ENCODE measurements around the gene GAGE12D.
"Not testable (repeated sequence)": the region's sequence is repeated elsewhere in the genome, so short reads cannot be mapped to it uniquely, and the experiment has no call there.

DNA sequence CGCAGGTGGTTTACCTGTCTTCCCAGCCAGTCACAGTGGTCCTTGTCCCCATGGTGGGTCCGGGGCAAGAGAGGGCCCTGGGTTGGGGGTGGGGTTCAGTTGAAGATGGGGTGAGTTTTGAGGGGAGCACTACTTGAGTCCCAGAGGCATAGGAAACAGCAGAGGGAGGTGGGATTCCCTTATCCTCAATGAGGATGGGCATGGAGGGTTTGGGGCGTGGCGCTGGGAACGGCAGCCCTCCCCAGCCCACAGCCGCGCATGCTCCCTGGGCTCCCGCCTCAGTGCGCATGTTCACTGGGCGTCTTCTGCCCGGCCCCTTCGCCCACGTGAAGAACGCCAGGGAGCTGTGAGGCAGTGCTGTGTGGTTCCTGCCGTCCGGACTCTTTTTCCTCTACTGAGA is 9.5 kb downstream of the GAGE12D start, which contains the start of gene GAGE12E:
- TF ChIP-seq, protein P1, sequence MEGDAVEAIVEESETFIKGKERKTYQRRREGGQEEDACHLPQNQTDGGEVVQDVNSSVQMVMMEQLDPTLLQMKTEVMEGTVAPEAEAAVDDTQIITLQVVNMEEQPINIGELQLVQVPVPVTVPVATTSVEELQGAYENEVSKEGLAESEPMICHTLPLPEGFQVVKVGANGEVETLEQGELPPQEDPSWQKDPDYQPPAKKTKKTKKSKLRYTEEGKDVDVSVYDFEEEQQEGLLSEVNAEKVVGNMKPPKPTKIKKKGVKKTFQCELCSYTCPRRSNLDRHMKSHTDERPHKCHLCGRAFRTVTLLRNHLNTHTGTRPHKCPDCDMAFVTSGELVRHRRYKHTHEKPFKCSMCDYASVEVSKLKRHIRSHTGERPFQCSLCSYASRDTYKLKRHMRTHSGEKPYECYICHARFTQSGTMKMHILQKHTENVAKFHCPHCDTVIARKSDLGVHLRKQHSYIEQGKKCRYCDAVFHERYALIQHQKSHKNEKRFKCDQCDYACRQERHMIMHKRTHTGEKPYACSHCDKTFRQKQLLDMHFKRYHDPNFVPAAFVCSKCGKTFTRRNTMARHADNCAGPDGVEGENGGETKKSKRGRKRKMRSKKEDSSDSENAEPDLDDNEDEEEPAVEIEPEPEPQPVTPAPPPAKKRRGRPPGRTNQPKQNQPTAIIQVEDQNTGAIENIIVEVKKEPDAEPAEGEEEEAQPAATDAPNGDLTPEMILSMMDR (IDR thresholded peaks at IDR 0.05; ENCODE audit: insufficient read depth, low read depth, low read length) = not testable (repeated sequence)
- not testable (repeated sequence) for TF ChIP-seq EZH2 (IDR thresholded peaks at IDR 0.05; ENCODE audit: insufficient read depth, low read length)
